Thoracic aorta (tissue), 2 donors: Measurements from ENCODE around the gene DYRK4. TPM values are rescaled to one million over a fixed set of nuclear protein-coding genes. Genes with fewer than 3 reads are reported as not detected.

Source experiments
- ATAC-seq: fragments of 150-250 bp; one replicate; pipeline ENCODE4 v1.8.0; 2017; ENCODE audit warnings: low read depth; ENCODE audit not compliant: insufficient number of reproducible peaks, low FRiP score
- DNase-seq: peaks from one replicate; pipeline ENCODE4 v3.0.0-alpha.2; 2020; ENCODE audit warnings: low spot score
- H3K27ac ChIP-seq, 2 donors: fragments of 200-600 bp; sonication (generic); 1 replicate in 1 of 2; 2 replicates in 1 of 2; pipeline ENCODE4 v1.5.1; 2016; ENCODE audit warnings: mild to moderate bottlenecking in 2 of 2, moderate library complexity in 2 of 2
- H3K27me3 ChIP-seq: fragments of 200-600 bp; sonication (generic); replicated peaks from 2 replicates; pipeline ENCODE4 v1.6.0; 2016; ENCODE audit warnings: mild to moderate bottlenecking; ENCODE audit not compliant: insufficient read depth
- H3K36me3 ChIP-seq: fragments of 200-600 bp; sonication (generic); one replicate; pipeline ENCODE4 v1.5.1; 2016
- H3K4me1 ChIP-seq, 2 donors: fragments of 200-600 bp; sonication (generic); 1 replicate in 1 of 2; 2 replicates in 1 of 2; pipeline versions ENCODE4 v1.5.1 to v1.6.0; 2016; ENCODE audit warnings: low read depth in 2 of 2, mild to moderate bottlenecking in 1 of 2; ENCODE audit not compliant: control insufficient read depth in 1 of 2
- H3K4me3 ChIP-seq: fragments of 200-600 bp; sonication (generic); 2 replicates; pipeline ENCODE4 v1.5.1; 2016; ENCODE audit warnings: mild to moderate bottlenecking
- H3K9me3 ChIP-seq: fragments of 200-600 bp; sonication (generic); 2 replicates; pipeline ENCODE4 v1.5.1; 2016
- total RNA-seq, 2 donors: library from RNA; depleted of rRNA; stranded (reverse); fragments of >200 nt; gene quantifications; one replicate each; pipeline versions ENCODE4 v1.1.0 to v1.2.3, GENCODE V29; 2016
- TF ChIP-seq, protein P1 (sequence below): fragments of 200-600 bp; sonication (generic); IDR thresholded peaks from one replicate; pipeline ENCODE4 v1.5.1; 2019; ENCODE audit warnings: antibody characterized with exemption

The DYRK4 gene
- total RNA-seq, 2 donors from 2014 or later = 30.5 to 38.2 TPM

DNA sequence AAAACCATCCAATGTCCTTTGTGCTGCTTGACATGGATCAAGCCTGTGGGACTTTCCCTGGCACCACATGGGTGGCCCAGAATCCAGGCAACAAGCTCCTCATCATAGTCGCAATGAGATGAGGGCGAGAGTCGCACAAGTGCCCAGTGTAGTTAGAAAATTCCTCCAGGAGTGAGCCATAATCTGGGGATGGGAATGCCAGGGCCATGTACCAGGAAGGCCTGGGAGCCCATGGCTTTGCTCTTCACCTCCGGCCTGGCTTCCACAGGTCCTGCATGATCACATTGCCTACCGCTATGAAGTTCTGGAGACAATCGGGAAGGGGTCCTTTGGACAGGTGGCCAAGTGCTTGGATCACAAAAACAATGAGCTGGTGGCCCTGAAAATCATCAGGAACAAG lies 33.9 kb downstream of the DYRK4 start:
- no peak for DNase-seq
- no peak for ATAC-seq
- H3K27me3 ChIP-seq = no peaks in the 10 kb centered on the region
- H3K4me1 ChIP-seq = no peaks in the 10 kb centered on the region
- no peak overlapping the region for H3K27ac ChIP-seq
- no peak overlapping the region for H3K4me3 ChIP-seq
- TF ChIP-seq, protein P1, sequence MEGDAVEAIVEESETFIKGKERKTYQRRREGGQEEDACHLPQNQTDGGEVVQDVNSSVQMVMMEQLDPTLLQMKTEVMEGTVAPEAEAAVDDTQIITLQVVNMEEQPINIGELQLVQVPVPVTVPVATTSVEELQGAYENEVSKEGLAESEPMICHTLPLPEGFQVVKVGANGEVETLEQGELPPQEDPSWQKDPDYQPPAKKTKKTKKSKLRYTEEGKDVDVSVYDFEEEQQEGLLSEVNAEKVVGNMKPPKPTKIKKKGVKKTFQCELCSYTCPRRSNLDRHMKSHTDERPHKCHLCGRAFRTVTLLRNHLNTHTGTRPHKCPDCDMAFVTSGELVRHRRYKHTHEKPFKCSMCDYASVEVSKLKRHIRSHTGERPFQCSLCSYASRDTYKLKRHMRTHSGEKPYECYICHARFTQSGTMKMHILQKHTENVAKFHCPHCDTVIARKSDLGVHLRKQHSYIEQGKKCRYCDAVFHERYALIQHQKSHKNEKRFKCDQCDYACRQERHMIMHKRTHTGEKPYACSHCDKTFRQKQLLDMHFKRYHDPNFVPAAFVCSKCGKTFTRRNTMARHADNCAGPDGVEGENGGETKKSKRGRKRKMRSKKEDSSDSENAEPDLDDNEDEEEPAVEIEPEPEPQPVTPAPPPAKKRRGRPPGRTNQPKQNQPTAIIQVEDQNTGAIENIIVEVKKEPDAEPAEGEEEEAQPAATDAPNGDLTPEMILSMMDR = no peak
- no peaks in the 10 kb centered on the region for H3K9me3 ChIP-seq
- H3K36me3 ChIP-seq = no peaks in the 10 kb centered on the region

DNA sequence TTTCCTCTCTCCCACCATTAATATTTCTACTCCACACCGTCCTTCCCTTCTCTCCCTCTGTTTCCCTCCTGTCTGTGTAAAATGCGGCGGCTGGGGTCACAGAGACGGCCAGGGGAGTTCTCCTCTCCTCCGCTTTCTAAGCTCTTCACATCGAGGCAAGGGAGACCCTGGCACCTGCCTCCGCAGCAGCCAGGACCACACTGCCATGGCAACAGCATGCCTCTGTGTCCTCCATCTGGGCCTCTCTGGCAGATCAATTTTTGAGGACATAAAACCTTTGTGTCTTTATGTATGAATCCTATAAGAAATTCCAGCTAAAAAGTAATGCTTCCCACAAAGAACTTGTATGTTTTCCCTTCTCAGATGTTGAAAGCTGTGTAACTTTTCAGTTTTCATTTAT lies 41.4 kb downstream of the DYRK4 start:
- TF ChIP-seq, protein P1 = no peak

DNA sequence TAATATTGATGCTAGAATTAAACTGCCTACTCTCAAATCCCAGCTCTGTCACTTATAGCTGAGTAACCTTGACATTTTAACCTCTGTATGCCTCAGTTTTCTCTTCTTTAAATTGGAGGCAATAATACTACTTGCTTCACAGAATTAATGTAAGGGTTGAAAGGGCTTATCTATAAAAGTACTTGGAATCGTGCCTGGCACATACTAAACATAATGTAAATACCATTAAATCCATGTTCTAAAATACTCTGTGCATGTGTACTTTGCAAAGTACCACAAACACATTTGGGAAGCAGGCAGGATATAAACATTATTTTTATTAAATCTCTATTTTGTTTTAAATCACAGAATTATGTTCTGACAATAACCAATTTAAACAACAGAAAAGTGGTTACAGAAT lies 41.9 kb downstream of the DYRK4 start:
- no peak overlapping the region for H3K4me3 ChIP-seq
- H3K4me1 ChIP-seq = peaks cover 6 to 15% of the 10 kb centered on the region in 2 donors
- ATAC-seq (no peak), DNase-seq (no peak)
- no peaks in the 10 kb centered on the region for H3K9me3 ChIP-seq
- no peaks in the 10 kb centered on the region for H3K36me3 ChIP-seq
- H3K27ac ChIP-seq = no peak overlapping the region
- H3K27me3 ChIP-seq = no peaks in the 10 kb centered on the region
- TF ChIP-seq, protein P1 = no peak

More for the DNA sequence above, 41.4 kb downstream of the DYRK4 start:
- ATAC-seq (no peak), DNase-seq (no peak)
- H3K36me3 ChIP-seq = no peaks in the 10 kb centered on the region
- H3K4me1 ChIP-seq = peaks cover 6 to 15% of the 10 kb centered on the region in 2 donors
- no peak overlapping the region for H3K27ac ChIP-seq
- no peaks in the 10 kb centered on the region for H3K27me3 ChIP-seq
- H3K9me3 ChIP-seq = no peaks in the 10 kb centered on the region
- no peak overlapping the region for H3K4me3 ChIP-seq

DNA sequence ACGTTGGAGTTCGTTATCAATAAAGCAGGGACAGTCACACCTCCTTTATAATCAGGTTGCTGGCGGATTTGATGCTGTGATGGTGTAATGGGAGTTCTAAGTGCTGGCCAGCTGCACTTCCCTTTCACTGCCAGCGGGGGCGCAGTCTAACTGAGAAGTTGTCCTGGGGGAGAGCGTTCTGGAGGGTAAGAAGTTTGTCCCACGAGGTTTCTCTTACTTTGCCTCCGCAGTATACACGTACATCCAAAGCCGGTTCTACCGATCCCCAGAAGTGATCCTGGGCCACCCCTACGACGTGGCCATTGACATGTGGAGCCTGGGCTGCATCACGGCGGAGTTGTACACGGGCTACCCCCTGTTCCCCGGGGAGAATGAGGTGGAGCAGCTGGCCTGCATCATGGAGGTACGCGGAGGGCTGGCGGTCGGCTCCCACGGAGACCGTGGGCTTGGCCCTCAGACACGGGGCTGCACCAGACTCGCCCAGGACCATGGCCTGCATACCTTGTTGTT lies 42.7 kb downstream of the DYRK4 start:
- Histone ChIP-seq H3K27me3 (no peaks in the 10 kb centered on the region), H3K4me3 (peak overlapping the region; percentile 85), H3K4me1 (peaks cover 6 to 15% of the 10 kb centered on the region in 2 donors), H3K9me3 (no peaks in the 10 kb centered on the region), H3K36me3 (no peaks in the 10 kb centered on the region), H3K27ac (peak overlapping the region; percentile 53 to 65)
- ATAC-seq (peak; percentile 65), DNase-seq (peak; percentile 60)
- TF ChIP-seq, protein P1 = peak; percentile 96

DNA sequence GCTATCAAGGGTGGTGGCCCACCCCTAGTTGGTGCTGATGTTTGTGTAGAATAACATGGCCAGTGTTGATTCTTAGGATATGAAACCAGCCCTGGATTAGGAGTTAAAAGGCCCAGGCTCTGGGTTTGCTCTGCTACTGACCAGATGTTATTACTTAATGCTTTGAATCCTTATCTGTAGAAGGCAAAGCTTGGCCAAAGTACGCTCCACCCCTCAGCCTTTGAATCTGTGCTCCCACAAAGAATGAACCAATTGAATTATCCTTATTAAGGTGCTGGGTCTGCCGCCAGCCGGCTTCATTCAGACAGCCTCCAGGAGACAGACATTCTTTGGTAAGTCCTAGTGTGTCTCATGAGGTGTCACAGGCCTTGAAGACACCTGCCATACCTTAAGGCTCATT lies 45.0 kb downstream of the DYRK4 start:
- TF ChIP-seq, protein P1 = no peak
- Histone ChIP-seq H3K27ac (no peak overlapping the region), H3K27me3 (no peaks in the 10 kb centered on the region), H3K36me3 (no peaks in the 10 kb centered on the region), H3K4me1 (peaks cover 6 to 15% of the 10 kb centered on the region in 2 donors), H3K9me3 (no peaks in the 10 kb centered on the region), H3K4me3 (no peak overlapping the region)
- DNase-seq (no peak), ATAC-seq (no peak)
